ENCODE results near the gene AFF2.

DNA sequence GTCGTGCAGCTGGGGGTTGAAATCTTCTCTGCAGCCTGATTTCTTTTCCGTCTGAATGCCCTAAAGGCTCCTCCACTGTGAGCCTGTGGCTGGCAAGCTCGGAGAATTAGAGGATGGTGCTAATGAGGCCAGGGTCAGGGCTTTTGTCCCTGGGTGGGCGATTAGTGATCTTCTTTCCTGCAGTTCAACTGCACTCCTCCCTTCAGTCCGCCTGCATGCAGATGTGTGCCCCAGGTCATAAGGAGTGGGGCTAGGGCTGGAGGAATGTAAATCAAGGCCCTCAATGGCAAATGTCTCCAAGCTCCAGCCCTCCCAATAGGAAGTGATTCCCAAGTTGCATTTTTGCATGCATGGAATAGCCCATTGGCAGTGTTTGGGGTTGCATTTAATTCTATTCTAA, 405.0 kb downstream of the AFF2 start:
- TF ChIP-seq, protein P1, sequence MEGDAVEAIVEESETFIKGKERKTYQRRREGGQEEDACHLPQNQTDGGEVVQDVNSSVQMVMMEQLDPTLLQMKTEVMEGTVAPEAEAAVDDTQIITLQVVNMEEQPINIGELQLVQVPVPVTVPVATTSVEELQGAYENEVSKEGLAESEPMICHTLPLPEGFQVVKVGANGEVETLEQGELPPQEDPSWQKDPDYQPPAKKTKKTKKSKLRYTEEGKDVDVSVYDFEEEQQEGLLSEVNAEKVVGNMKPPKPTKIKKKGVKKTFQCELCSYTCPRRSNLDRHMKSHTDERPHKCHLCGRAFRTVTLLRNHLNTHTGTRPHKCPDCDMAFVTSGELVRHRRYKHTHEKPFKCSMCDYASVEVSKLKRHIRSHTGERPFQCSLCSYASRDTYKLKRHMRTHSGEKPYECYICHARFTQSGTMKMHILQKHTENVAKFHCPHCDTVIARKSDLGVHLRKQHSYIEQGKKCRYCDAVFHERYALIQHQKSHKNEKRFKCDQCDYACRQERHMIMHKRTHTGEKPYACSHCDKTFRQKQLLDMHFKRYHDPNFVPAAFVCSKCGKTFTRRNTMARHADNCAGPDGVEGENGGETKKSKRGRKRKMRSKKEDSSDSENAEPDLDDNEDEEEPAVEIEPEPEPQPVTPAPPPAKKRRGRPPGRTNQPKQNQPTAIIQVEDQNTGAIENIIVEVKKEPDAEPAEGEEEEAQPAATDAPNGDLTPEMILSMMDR (IDR thresholded peaks at IDR 0.05), result no peak
- TF ChIP-seq POLR2A (IDR thresholded peaks at IDR 0.05), result no peak

All from uterus (tissue), 2 donors.